NB4 (cell line): ENCODE measurements around the gene WDR55.

Experiments
- MYC ChIP-seq: IDR thresholded peaks from 2 replicates; pipeline ENCODE4 v1.6.1; 2011; ENCODE audit warnings: low read depth, low read length
- POLR2A ChIP-seq: IDR thresholded peaks from 2 replicates; pipeline ENCODE4 v1.6.1; 2011; ENCODE audit warnings: mild to moderate bottlenecking; ENCODE audit not compliant: insufficient read length; ENCODE audit errors: extremely low read depth
- TF ChIP-seq, protein P1 (sequence below): IDR thresholded peaks from one replicate; pipeline ENCODE4 v1.5.1; 2012; ENCODE audit warnings: low read depth, low read length
- TF ChIP-seq, protein P2 (sequence below): IDR thresholded peaks from 2 replicates; pipeline ENCODE4 v1.6.1; 2011; ENCODE audit warnings: low read depth, low read length

DNA sequence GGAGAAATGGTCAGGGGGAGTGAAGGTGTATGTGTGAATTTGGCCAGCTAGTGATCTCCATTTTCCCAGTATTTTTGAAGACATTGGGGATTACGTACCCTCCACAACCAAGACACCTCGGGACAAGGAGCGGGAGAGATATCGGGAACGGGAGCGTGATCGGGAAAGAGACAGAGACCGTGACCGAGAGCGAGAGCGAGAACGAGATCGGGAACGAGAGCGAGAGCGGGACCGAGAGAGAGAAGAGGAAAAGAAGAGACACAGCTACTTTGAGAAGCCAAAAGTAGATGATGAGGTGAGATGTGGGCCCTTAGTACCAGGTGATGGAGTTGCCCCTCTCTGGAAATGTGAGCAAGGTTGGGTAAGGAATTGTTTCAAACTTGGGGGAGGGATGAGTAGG, 5.8 kb upstream of the WDR55 start:
- TF ChIP-seq, protein P1, sequence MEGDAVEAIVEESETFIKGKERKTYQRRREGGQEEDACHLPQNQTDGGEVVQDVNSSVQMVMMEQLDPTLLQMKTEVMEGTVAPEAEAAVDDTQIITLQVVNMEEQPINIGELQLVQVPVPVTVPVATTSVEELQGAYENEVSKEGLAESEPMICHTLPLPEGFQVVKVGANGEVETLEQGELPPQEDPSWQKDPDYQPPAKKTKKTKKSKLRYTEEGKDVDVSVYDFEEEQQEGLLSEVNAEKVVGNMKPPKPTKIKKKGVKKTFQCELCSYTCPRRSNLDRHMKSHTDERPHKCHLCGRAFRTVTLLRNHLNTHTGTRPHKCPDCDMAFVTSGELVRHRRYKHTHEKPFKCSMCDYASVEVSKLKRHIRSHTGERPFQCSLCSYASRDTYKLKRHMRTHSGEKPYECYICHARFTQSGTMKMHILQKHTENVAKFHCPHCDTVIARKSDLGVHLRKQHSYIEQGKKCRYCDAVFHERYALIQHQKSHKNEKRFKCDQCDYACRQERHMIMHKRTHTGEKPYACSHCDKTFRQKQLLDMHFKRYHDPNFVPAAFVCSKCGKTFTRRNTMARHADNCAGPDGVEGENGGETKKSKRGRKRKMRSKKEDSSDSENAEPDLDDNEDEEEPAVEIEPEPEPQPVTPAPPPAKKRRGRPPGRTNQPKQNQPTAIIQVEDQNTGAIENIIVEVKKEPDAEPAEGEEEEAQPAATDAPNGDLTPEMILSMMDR: no peak
- TF ChIP-seq POLR2A (no peak), MYC (no peak)
- TF ChIP-seq, protein P2, sequence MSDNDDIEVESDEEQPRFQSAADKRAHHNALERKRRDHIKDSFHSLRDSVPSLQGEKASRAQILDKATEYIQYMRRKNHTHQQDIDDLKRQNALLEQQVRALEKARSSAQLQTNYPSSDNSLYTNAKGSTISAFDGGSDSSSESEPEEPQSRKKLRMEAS: no peak
